Cardiac fibroblast (primary cell): Measurements from ENCODE around the gene IFNL1.
"Not testable (repeated sequence)": the region's sequence is repeated elsewhere in the genome, so short reads cannot be mapped to it uniquely, and the experiment has no call there.

Experiments used
- DNase-seq, 2 donors: peaks; one replicate each; pipeline versions ENCODE4 v3.0.0 to v3.0.0-alpha.2; 2010; ENCODE audit warnings: low read depth in 2 of 2
- H3K4me3 ChIP-seq, 2 donors: replicated peaks in 1 of 2; 1 replicate in 1 of 2; 2 replicates in 1 of 2; pipeline ENCODE4 v1.5.1; 2011; ENCODE audit warnings: low read depth in 2 of 2, low read length in 2 of 2, mild to moderate bottlenecking in 2 of 2, moderate library complexity in 1 of 2
- CTCF ChIP-seq: IDR thresholded peaks from one replicate; pipeline ENCODE4 v1.5.1; 2011; ENCODE audit warnings: low read depth, mild to moderate bottlenecking, low read length, inconsistent platforms

The IFNL1 gene

GRCh38 chr19:39304701-39305571 lies 8.7 kb downstream of the IFNL1 start:
- no peak for TF ChIP-seq CTCF
- DNase-seq, result no peak
- H3K4me3 ChIP-seq, result no peak overlapping the region

- H3K4me3 ChIP-seq, result no peak overlapping the region
Measured at GRCh38 chr19:39306075-39306474, 9.9 kb downstream of the IFNL1 start.

GRCh38 chr19:39307046-39307821 lies 11.0 kb downstream of the IFNL1 start:
- peak overlapping the region; percentile 8 to 28 for H3K4me3 ChIP-seq
- DNase-seq, result peak; percentile 5 to 10
- no peak for TF ChIP-seq CTCF

More at GRCh38 chr19:39306075-39306474, 9.9 kb downstream of the IFNL1 start:
- DNase-seq, result no peak
- no peak for TF ChIP-seq CTCF

GRCh38 chr19:39307822-39308530 lies 11.8 kb downstream of the IFNL1 start:
- no peak for TF ChIP-seq CTCF
- H3K4me3 ChIP-seq, result no peak overlapping the region

DNA sequence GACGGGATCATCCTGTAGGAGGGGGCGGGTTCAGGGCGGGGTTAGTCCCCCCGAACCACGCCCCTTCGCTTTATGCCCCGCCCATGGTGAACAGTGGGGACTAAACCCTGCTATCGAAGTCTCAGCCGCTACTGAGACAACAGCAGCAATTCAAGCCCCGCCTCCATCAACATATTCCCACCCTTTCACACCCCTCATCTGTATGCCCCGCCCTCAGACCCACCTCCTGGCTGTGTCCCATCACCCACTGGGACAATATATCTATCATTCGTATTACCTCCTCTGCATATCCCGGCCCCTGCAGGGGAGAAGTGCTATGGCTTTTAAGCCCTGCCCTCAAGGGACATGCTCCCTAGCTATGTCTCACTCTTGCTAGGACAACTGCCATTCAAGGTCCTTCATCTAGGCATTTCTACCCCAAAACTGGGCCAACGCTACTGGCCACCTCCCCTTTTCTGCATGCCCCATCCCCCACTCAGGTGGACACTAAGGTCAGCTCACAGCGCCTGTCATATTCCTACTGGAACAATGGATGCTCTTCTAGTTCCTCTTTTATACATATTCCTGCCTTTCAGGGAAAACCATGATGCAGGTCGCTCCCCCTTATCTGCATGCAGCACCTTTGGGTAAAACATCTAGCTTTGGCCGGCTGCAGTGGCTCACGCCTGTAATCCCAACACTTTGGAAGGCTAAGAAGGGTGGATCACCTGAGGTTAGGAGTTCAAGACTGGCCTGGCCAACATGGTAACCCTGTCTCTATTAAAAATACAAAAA lies 12.5 kb downstream of the IFNL1 start:
- no peak overlapping the region for H3K4me3 ChIP-seq
- DNase-seq, result peak in 1 of 2 donors; percentile 7
- TF ChIP-seq CTCF, result no peak

More at GRCh38 chr19:39307822-39308530, 11.8 kb downstream of the IFNL1 start:
- DNase-seq, result no peak

DNA sequence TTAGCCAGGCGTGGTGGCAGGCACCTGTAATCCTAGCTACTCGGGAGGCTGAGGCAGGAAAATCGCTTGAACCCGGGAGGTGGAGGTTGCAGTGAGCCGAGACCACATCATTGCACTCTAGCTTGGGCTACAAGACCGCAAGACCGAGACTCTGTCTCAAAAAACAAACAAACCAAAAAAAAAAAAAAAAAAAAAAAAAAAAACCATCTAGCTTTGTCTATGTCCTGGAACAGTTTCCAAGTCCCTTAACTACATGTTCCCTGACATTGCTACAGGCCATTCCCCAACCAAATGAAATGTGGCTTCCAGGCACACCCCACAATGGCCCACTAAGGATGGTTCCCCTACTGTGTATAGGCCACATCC lies 13.1 kb downstream of the IFNL1 start:
- not testable (repeated sequence) for H3K4me3 ChIP-seq, DNase-seq
